ENCODE results near the gene ALDH1A2.

ALDH1A2 gene

DNA sequence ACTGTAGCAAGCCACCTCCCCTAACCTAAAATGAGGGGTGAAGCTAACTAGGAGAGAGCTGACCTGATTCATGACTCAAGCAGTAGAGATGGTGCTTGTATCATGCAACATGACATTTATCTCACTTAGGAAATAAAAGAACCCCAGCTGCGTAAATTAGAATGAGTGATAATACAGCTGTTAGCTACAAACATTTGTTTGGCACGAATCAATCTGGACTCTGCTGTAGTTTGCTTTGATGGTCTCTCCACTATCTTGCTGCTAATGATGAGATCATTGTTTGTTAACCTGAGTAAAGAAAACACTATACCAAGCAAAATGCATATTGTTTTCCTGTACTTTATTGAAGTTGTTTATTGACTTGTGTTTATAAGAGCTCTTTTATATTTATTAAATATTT lies 92.6 kb downstream of the ALDH1A2 start:
- H3K36me3 ChIP-seq (ENCODE audit: control insufficient read depth, low read depth, low read length) = no peaks in the 10 kb centered on the region
- H3K9me3 ChIP-seq (ENCODE audit: control insufficient read depth, low read depth, low read length) = no peaks in the 10 kb centered on the region
- no peak overlapping the region for H3K4me3 ChIP-seq (ENCODE audit: low read length)
- H3K4me1 ChIP-seq (ENCODE audit: control insufficient read depth, low read depth, low read length) = no peaks in the 10 kb centered on the region
- no peak overlapping the region for H3K27ac ChIP-seq (ENCODE audit: low read length)
- no peak overlapping the region for H3K9ac ChIP-seq (ENCODE audit: low read length)
- no peaks in the 10 kb centered on the region for H3K27me3 ChIP-seq (ENCODE audit: control insufficient read depth, insufficient read depth, low read length)

DNA sequence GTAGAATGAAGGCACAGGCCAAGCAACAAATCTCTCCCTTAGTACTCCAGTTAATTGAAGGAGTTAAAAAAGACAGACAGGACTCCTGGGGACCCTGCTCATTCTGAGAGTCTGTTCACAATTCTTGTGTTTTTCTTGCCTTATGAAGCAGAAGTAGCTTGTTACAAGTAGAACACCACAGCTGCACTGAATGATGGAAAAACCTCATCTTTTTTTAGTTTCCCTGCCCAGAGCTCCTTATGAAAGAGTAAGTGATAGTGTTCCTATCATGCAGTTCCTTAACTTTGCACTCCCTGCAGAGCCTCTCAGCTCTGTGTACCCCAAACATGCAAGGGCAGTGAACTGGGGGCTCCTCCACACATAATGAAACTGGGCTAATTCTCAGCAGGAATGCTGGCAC lies 95.5 kb downstream of the ALDH1A2 start:
- no peak overlapping the region for H3K4me3 ChIP-seq (ENCODE audit: low read length)
- H3K4me1 ChIP-seq (ENCODE audit: control insufficient read depth, low read depth, low read length) = no peaks in the 10 kb centered on the region
- H3K9me3 ChIP-seq (ENCODE audit: control insufficient read depth, low read depth, low read length) = no peaks in the 10 kb centered on the region
- no peak overlapping the region for H3K9ac ChIP-seq (ENCODE audit: low read length)
- H3K27ac ChIP-seq (ENCODE audit: low read length) = no peak overlapping the region
- no peaks in the 10 kb centered on the region for H3K36me3 ChIP-seq (ENCODE audit: control insufficient read depth, low read depth, low read length)
- no peaks in the 10 kb centered on the region for H3K27me3 ChIP-seq (ENCODE audit: control insufficient read depth, insufficient read depth, low read length)

DNA sequence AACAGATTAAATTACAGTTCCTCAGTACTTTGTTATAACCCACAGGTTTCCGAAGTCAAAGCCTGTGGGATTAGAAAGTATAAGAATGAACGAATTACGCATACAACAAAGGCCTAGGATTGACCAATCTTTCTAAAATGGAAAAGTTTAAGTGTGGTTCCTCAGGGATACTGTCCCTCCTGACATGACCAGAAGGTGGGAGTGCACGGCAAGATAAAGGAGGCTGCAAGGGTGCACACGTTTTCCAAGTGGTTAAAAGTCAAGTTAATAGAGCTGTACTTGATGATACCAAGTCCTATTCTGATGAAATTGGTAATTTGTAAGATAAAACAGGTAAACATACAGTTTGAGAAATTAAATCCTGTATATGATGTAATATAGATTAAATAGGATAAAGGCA lies 96.2 kb downstream of the ALDH1A2 start:
- Histone ChIP-seq H3K9ac (ENCODE audit: low read length) (no peak overlapping the region), H3K4me1 (ENCODE audit: control insufficient read depth, low read depth, low read length) (no peaks in the 10 kb centered on the region), H3K36me3 (ENCODE audit: control insufficient read depth, low read depth, low read length) (no peaks in the 10 kb centered on the region), H3K27ac (ENCODE audit: low read length) (no peak overlapping the region), H3K27me3 (ENCODE audit: control insufficient read depth, insufficient read depth, low read length) (no peaks in the 10 kb centered on the region), H3K9me3 (ENCODE audit: control insufficient read depth, low read depth, low read length) (no peaks in the 10 kb centered on the region), H3K4me3 (ENCODE audit: low read length) (no peak overlapping the region)

DNA sequence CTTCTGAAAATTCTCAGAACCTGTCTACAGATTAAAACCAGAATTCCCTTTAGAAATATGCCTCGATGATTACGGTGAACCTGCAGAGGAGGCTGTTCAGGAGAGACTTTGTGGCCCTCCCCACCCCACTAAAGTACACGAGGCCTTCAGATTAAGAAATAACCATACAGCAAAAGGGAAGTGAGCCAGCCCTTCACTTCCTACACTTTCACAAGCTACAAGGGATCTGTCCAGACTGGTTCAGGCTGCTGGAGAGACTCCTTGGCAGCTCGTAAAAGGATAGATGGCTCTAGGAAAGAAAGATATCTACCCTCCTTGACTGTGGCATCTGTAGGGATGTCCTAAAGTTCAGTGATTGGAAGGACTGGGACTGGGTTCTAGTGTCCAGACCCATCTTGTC lies 102.6 kb downstream of the ALDH1A2 start:
- Histone ChIP-seq H3K27me3 (ENCODE audit: control insufficient read depth, insufficient read depth, low read length) (no peaks in the 10 kb centered on the region), H3K4me3 (ENCODE audit: low read length) (no peak overlapping the region), H3K27ac (ENCODE audit: low read length) (no peak overlapping the region), H3K36me3 (ENCODE audit: control insufficient read depth, low read depth, low read length) (no peaks in the 10 kb centered on the region), H3K9me3 (ENCODE audit: control insufficient read depth, low read depth, low read length) (no peaks in the 10 kb centered on the region), H3K9ac (ENCODE audit: low read length) (no peak overlapping the region), H3K4me1 (ENCODE audit: control insufficient read depth, low read depth, low read length) (no peaks in the 10 kb centered on the region)

DNA sequence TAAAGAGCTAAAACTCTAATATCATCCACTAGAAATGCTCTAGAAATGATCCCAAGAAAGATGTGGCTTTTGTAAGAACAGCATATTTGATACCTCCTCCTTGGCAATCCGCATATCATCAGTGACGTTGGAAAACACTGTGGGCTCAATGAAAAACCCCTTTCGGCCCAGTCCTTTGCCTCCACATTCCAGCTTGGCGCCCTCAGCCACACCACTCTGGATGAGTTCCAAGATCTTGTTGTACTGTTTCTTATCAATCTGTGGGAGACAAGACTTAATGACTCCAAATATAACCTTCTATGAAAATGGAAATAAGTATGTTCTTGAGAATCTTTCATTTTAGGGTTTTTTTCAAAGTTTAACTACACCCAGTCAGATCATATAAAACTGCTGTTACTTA lies 103.6 kb downstream of the ALDH1A2 start:
- Histone ChIP-seq H3K9me3 (ENCODE audit: control insufficient read depth, low read depth, low read length) (no peaks in the 10 kb centered on the region), H3K27ac (ENCODE audit: low read length) (no peak overlapping the region), H3K9ac (ENCODE audit: low read length) (no peak overlapping the region), H3K36me3 (ENCODE audit: control insufficient read depth, low read depth, low read length) (no peaks in the 10 kb centered on the region), H3K4me1 (ENCODE audit: control insufficient read depth, low read depth, low read length) (no peaks in the 10 kb centered on the region), H3K4me3 (ENCODE audit: low read length) (no peak overlapping the region), H3K27me3 (ENCODE audit: control insufficient read depth, insufficient read depth, low read length) (no peaks in the 10 kb centered on the region)

DNA sequence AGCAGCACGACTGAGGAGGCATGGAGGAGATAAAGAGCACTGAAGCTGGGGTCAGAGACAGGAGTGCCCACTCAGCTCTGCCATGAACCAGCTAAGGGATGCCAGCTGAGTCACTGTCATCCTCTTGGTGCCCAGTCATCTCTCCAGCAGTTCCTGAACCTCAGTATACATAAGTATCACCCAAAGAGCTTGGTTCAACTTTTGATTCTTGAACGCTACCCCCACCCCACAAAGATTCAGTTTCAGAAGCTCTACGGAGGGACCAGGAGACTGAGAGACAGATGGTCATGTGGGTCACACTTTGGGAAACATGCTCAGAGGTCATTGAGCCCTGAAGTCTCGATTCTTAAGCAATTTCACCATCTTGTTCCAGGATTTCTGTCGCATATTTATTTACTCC lies 108.4 kb downstream of the ALDH1A2 start:
- H3K9me3 ChIP-seq (ENCODE audit: control insufficient read depth, low read depth, low read length) = no peaks in the 10 kb centered on the region
- no peak overlapping the region for H3K27ac ChIP-seq (ENCODE audit: low read length)
- H3K4me3 ChIP-seq (ENCODE audit: low read length) = no peak overlapping the region
- H3K36me3 ChIP-seq (ENCODE audit: control insufficient read depth, low read depth, low read length) = no peaks in the 10 kb centered on the region
- H3K9ac ChIP-seq (ENCODE audit: low read length) = no peak overlapping the region
- H3K4me1 ChIP-seq (ENCODE audit: control insufficient read depth, low read depth, low read length) = no peaks in the 10 kb centered on the region
- H3K27me3 ChIP-seq (ENCODE audit: control insufficient read depth, insufficient read depth, low read length) = no peaks in the 10 kb centered on the region

DNA sequence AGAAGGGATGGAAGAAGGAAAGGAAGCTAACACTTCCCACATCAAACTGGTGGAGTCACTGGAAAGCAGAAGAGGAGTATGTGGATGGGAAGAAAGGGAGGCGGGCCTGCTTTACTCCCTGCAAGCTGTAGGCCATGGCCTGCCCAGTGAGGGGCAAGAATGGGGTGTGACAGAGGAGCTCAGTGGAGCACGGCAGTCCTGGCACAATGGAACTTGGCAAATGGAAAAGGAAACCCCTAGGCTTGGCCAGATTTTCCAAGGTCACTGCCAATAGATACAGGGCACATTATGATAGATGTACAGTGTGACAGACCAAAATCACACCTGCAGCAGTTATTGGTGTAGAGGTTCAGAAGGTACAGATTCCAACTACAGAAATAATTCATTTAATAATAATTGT lies 111.6 kb downstream of the ALDH1A2 start:
- H3K36me3 ChIP-seq (ENCODE audit: control insufficient read depth, low read depth, low read length) = no peaks in the 10 kb centered on the region
- H3K4me1 ChIP-seq (ENCODE audit: control insufficient read depth, low read depth, low read length) = no peaks in the 10 kb centered on the region
- H3K27me3 ChIP-seq (ENCODE audit: control insufficient read depth, insufficient read depth, low read length) = no peaks in the 10 kb centered on the region
- no peak overlapping the region for H3K27ac ChIP-seq (ENCODE audit: low read length)
- no peaks in the 10 kb centered on the region for H3K9me3 ChIP-seq (ENCODE audit: control insufficient read depth, low read depth, low read length)
- H3K9ac ChIP-seq (ENCODE audit: low read length) = no peak overlapping the region
- H3K4me3 ChIP-seq (ENCODE audit: low read length) = no peak overlapping the region

DNA sequence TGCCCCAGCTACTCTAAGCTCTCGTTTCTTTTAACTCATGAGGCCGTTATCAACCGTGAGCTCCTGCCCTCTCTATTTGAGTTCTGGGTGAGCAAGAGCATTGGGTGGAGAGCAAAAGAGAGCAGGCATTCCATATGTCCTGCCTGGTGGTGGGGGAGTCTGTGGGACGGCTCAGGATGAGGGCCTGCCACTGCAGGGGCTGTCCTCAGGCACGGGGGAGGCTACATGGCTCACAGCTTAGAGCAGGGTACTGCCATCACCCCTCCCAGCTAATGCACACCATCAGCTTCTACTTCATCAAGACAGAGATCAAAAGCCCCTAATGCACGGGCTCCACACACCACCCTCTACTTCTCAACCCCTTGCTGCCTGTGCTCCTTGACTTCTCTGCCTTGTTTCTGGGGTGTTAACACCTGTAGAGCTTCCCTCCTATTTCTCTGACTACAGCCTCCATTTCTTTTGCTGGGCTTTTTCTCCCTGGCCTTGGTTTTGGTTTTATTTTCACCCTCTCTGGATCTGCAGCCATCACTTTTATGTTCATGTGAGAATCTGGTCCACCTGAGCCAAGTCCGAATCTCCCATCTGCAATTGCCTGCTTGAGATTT lies 114.1 kb downstream of the ALDH1A2 start:
- Histone ChIP-seq H3K27me3 (ENCODE audit: control insufficient read depth, insufficient read depth, low read length) (no peaks in the 10 kb centered on the region), H3K9me3 (ENCODE audit: control insufficient read depth, low read depth, low read length) (no peaks in the 10 kb centered on the region), H3K9ac (ENCODE audit: low read length) (no peak overlapping the region), H3K4me3 (ENCODE audit: low read length) (no peak overlapping the region), H3K4me1 (ENCODE audit: control insufficient read depth, low read depth, low read length) (no peaks in the 10 kb centered on the region), H3K27ac (ENCODE audit: low read length) (no peak overlapping the region), H3K36me3 (ENCODE audit: control insufficient read depth, low read depth, low read length) (no peaks in the 10 kb centered on the region)

DNA sequence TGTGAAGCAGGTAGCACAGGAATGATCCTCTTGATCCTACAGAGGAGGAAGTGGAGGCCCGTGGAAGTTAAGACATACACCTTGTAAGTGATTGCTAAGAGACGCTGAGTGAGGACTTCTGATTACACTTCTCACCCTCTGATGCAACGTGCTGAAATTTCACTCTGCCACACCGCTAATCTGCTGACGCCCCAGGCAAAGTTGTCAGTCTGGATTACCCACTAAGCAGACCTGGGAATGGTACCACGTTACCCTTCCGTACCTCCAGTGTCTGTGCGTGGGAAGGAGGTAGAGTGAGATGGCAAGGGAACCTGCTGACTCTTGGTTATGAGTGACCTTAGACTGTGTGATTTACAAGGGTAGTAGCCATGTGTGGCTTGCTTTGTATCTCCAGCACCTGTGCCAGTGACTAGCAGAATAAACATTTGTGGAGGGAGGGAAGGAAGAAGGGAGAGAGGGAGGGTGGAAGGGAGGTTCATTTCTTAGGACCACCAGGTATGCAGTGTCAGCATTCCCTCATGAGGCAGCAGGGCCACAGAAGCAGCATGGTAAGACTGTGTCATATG lies 115.0 kb downstream of the ALDH1A2 start:
- no peaks in the 10 kb centered on the region for H3K36me3 ChIP-seq (ENCODE audit: control insufficient read depth, low read depth, low read length)
- no peak overlapping the region for H3K4me3 ChIP-seq (ENCODE audit: low read length)
- no peak overlapping the region for H3K9ac ChIP-seq (ENCODE audit: low read length)
- H3K4me1 ChIP-seq (ENCODE audit: control insufficient read depth, low read depth, low read length) = no peaks in the 10 kb centered on the region
- H3K27ac ChIP-seq (ENCODE audit: low read length) = no peak overlapping the region
- H3K27me3 ChIP-seq (ENCODE audit: control insufficient read depth, insufficient read depth, low read length) = no peaks in the 10 kb centered on the region
- H3K9me3 ChIP-seq (ENCODE audit: control insufficient read depth, low read depth, low read length) = no peaks in the 10 kb centered on the region

DNA sequence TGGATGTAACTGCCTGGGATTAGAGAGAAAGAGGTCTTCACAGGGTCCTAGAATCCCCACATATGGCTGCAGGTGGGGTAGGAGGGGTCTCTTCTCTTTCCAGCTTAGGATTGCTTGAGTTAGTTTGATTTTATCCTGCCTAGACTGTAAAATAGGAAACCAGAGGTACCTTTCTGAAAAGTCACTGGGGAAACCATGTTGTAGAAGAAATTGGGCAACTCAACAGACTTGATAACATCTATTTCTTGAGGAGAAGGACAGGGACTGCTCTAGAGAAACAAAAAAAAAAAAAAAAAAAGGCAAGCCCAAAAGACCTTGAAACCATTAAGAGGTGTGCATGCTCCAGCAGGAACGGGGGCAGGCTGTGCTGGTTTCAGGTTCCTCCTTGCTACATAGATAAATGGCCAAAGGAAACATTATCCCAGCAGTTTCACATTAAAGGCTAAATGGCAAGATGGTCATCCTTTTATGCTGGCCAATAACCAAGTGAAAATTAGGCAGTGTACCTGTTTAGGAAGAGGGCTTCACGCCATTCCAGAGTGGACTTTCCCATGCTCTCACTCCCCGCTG lies 116.1 kb downstream of the ALDH1A2 start:
- no peaks in the 10 kb centered on the region for H3K27me3 ChIP-seq (ENCODE audit: control insufficient read depth, insufficient read depth, low read length)
- no peaks in the 10 kb centered on the region for H3K36me3 ChIP-seq (ENCODE audit: control insufficient read depth, low read depth, low read length)
- no peaks in the 10 kb centered on the region for H3K4me1 ChIP-seq (ENCODE audit: control insufficient read depth, low read depth, low read length)
- no peak overlapping the region for H3K27ac ChIP-seq (ENCODE audit: low read length)
- H3K4me3 ChIP-seq (ENCODE audit: low read length) = no peak overlapping the region
- H3K9me3 ChIP-seq (ENCODE audit: control insufficient read depth, low read depth, low read length) = no peaks in the 10 kb centered on the region
- H3K9ac ChIP-seq (ENCODE audit: low read length) = no peak overlapping the region

DNA sequence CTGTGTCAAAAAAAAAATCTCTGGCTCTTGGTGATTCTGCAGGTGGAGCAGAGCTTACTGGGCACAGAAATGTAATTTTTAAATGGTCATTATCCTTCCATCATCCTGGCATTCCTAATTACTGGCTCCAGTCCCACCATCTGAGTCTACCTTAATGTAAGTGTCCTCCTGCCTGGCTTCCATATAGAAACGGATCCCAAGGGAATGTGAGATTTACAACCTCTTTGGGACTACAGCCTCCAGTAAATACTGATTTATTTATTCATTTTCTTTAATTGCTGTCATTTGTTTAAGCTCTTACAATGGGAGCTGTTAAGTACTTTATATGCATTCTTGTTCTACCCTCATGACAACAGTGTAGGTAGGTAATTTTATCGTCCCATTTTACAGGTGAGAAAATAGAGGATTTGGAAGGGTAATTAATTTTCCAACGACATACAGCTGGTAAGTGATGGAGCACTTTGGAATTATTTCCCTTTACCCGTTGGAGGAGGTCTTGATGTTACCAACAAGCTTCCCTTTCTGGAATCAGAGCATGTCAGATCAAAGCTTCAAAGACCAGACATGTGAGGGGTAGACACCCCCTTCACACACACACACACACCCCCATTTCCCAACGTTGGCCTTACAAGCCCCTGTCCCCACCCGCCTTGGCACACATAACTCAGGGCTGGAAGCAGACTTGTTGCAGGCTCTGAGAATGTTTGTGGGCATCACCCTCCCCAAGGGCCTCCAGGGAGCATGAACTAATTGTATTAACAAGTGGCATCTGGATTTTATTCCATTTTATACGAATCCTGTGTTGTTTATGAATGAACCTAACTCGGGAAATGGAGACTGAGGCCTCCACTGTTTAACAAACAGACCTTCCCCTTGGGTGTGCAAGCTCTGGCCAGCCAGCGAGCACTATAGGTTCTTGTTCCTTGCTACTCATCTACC lies 116.9 kb downstream of the ALDH1A2 start:
- Histone ChIP-seq H3K4me3 (ENCODE audit: low read length) (no peak overlapping the region), H3K27ac (ENCODE audit: low read length) (no peak overlapping the region), H3K36me3 (ENCODE audit: control insufficient read depth, low read depth, low read length) (no peaks in the 10 kb centered on the region), H3K27me3 (ENCODE audit: control insufficient read depth, insufficient read depth, low read length) (no peaks in the 10 kb centered on the region), H3K4me1 (ENCODE audit: control insufficient read depth, low read depth, low read length) (no peaks in the 10 kb centered on the region), H3K9me3 (ENCODE audit: control insufficient read depth, low read depth, low read length) (no peaks in the 10 kb centered on the region), H3K9ac (ENCODE audit: low read length) (no peak overlapping the region)

Data from iPS-18a (cell line).